HepG2 (cell line): ENCODE data around the gene FUOM. TPM values are rescaled to one million over a fixed set of nuclear protein-coding genes. Genes with fewer than 3 reads are reported as not detected.

Source experiments
- ARID3A ChIP-seq: IDR thresholded peaks from 2 replicates; pipeline ENCODE4 v1.6.1; 2012; ENCODE audit warnings: low read depth, low read length, improper control_type of control experiment
- CHD4 ChIP-seq: fragments of 200-600 bp; sonication (generic); IDR thresholded peaks from 2 replicates; pipeline ENCODE4 v1.7.0; 2017; ENCODE audit warnings: mild to moderate bottlenecking, low read length, borderline replicate concordance
- ETS1 ChIP-seq: sonication (generic); formaldehyde crosslinking; IDR thresholded peaks from 2 replicates; pipeline ENCODE4 v1.4.0; 2020; ENCODE audit warnings: missing genetic modification reagents
- GTF3A ChIP-seq: sonication (generic); formaldehyde crosslinking; conservative IDR thresholded peaks from 2 replicates; pipeline ENCODE4 v1.4.0; 2020; ENCODE audit warnings: mild to moderate bottlenecking, missing genetic modification reagents
- HDAC6 ChIP-seq: fragments of 200-600 bp; sonication (generic); IDR thresholded peaks from 2 replicates; pipeline ENCODE4 v1.7.0; 2017; ENCODE audit warnings: mild to moderate bottlenecking, antibody characterized with exemption, low read length, low read depth
- HOXD1 ChIP-seq: sonication (generic); formaldehyde crosslinking; IDR thresholded peaks from 2 replicates; pipeline ENCODE4 v1.5.0; 2020; ENCODE audit warnings: missing genetic modification reagents
- IRF9 ChIP-seq: sonication (generic); formaldehyde crosslinking; IDR thresholded peaks from 2 replicates; pipeline ENCODE4 v1.8.0; 2022; ENCODE audit warnings: missing genetic modification reagents, mild to moderate bottlenecking, borderline replicate concordance
- KDM1A ChIP-seq: IDR thresholded peaks from 2 replicates; pipeline ENCODE4 v1.6.1; 2016; ENCODE audit warnings: missing compliant biosample characterization
- KLF6 ChIP-seq: IDR thresholded peaks from 2 replicates; pipeline ENCODE4 v1.8.0; 2016; ENCODE audit warnings: missing biosample characterization, missing genetic modification reagents
- MEF2D ChIP-seq: sonication (generic); formaldehyde crosslinking; IDR thresholded peaks from 2 replicates; pipeline ENCODE4 v1.5.1; 2020; ENCODE audit warnings: mild to moderate bottlenecking, missing genetic modification reagents
- MYC ChIP-seq: sonication (generic); formaldehyde crosslinking; IDR thresholded peaks from 2 replicates; pipeline ENCODE4 v1.9.0; 2021; ENCODE audit warnings: missing genetic modification reagents, borderline replicate concordance
- PHF8 ChIP-seq: sonication (generic); formaldehyde crosslinking; IDR thresholded peaks from 2 replicates; pipeline ENCODE4 v1.5.0; 2020; ENCODE audit warnings: missing genetic modification reagents
- REXO4 ChIP-seq: sonication (generic); formaldehyde crosslinking; IDR thresholded peaks from 2 replicates; pipeline ENCODE4 v1.8.0; 2022; ENCODE audit warnings: missing genetic modification reagents, mild to moderate bottlenecking, borderline replicate concordance
- RFX5 ChIP-seq: IDR thresholded peaks from 2 replicates; pipeline ENCODE4 v1.6.1; 2011; ENCODE audit warnings: low read depth, low read length, improper control_type of control experiment
- SIN3B ChIP-seq: fragments of 150-350 bp; IDR thresholded peaks from 2 replicates; pipeline ENCODE4 v1.6.1; 2014; ENCODE audit warnings: low read length
- SMAD1 ChIP-seq: sonication (generic); formaldehyde crosslinking; IDR thresholded peaks from 2 replicates; pipeline ENCODE4 v1.4.0; 2020; ENCODE audit warnings: missing genetic modification reagents, low read depth, mild to moderate bottlenecking, borderline replicate concordance
- TIGD3 ChIP-seq: sonication (generic); formaldehyde crosslinking; IDR thresholded peaks from 2 replicates; pipeline ENCODE4 v1.5.1; 2020; ENCODE audit warnings: mild to moderate bottlenecking, missing genetic modification reagents, borderline replicate concordance
- ZFP36L1 ChIP-seq: sonication (generic); formaldehyde crosslinking; IDR thresholded peaks from 2 replicates; pipeline ENCODE4 v1.8.0; 2022; ENCODE audit warnings: mild to moderate bottlenecking, missing genetic modification reagents, moderate library complexity
- ZNF143 ChIP-seq: sonication (generic); formaldehyde crosslinking; IDR thresholded peaks from 2 replicates; pipeline ENCODE4 v1.4.0; 2020; ENCODE audit warnings: missing genetic modification reagents
- ZNF367 ChIP-seq: sonication (generic); formaldehyde crosslinking; IDR thresholded peaks from 2 replicates; pipeline ENCODE4 v1.4.0; 2020; ENCODE audit warnings: missing genetic modification reagents, borderline replicate concordance
- ZNF460 ChIP-seq: sonication (generic); formaldehyde crosslinking; IDR thresholded peaks from 2 replicates; pipeline ENCODE4 v1.5.1; 2020; ENCODE audit warnings: missing genetic modification reagents, mild to moderate bottlenecking, borderline replicate concordance
- ZNF607 ChIP-seq: sonication (generic); formaldehyde crosslinking; IDR thresholded peaks from 2 replicates; pipeline ENCODE4 v1.5.1; 2020; ENCODE audit warnings: missing genetic modification reagents, mild to moderate bottlenecking, borderline replicate concordance
- ZNF619 ChIP-seq: sonication (generic); formaldehyde crosslinking; IDR thresholded peaks from 2 replicates; pipeline ENCODE4 v1.4.0; 2020; ENCODE audit warnings: mild to moderate bottlenecking, missing genetic modification reagents
- ZNF883 ChIP-seq: sonication (generic); formaldehyde crosslinking; IDR thresholded peaks from 2 replicates; pipeline ENCODE4 v1.5.1; 2020; ENCODE audit warnings: mild to moderate bottlenecking, missing genetic modification reagents; ENCODE audit errors: not compliant biosample characterization
- ZSCAN21 ChIP-seq: sonication (generic); formaldehyde crosslinking; IDR thresholded peaks from 2 replicates; pipeline ENCODE4 v1.8.0; 2022; ENCODE audit warnings: mild to moderate bottlenecking, missing genetic modification reagents, moderate library complexity, borderline replicate concordance
- ZSCAN22 ChIP-seq: sonication (generic); formaldehyde crosslinking; IDR thresholded peaks from 2 replicates; pipeline ENCODE4 v1.4.0; 2020; ENCODE audit warnings: mild to moderate bottlenecking, missing genetic modification reagents
- polyA plus RNA-seq, 8 experiments: library from polyadenylated mRNA; depleted of rRNA in 3 of 8; stranded (reverse) in 7 of 8; unstranded in 1 of 8; fragments of >200 nt; fragmentation: Illumina TruSeq in 4 of 8; extraction: Trizol in 4 of 8; gene quantifications; 2 replicates each; pipeline versions ENCODE4 v1.2.1 to v1.2.3, GENCODE V29; 2011 to 2016; ENCODE audit warnings: low read depth in 4 of 8, missing spikeins in 1 of 8, mixed read lengths in 1 of 8; ENCODE audit not compliant: insufficient read depth in 1 of 8
- total RNA-seq, 5 experiments: library from RNA; depleted of rRNA; stranded (reverse); fragments of >200 nt; fragmentation: Illumina TruSeq; extraction: Trizol; gene quantifications; 2 replicates each; pipeline ENCODE4 v1.2.3, GENCODE V29; 2016; ENCODE audit warnings: low read depth in 1 of 5

Gene FUOM
- total and polyA plus RNA-seq, 2 of the 13 experiments (the other 11 are each of a cell fraction or from before 2014, with no cell fraction given), result 27.5 to 60.4 TPM

- TF ChIP-seq TIGD3 (no peak; the same call in 1 of the 2 replicates), CHD4 (no peak), ZNF143 (CRISPR knock-in tag) (no peak), ZNF619 (CRISPR knock-in tag) (no peak), KLF6 (CRISPR knock-in tag) (no peak), REXO4 (no peak), ZNF460 (no peak), KDM1A (CRISPR knock-in tag) (no peak), SIN3B (no peak), RFX5 (no peak), GTF3A (no peak), SMAD1 (CRISPR knock-in tag) (no peak), HDAC6 (no peak), ETS1 (CRISPR knock-in tag) (no peak), HOXD1 (CRISPR knock-in tag) (no peak), MEF2D (no peak), ZNF367 (CRISPR knock-in tag) (no peak), ZNF607 (CRISPR knock-in tag) (peak; percentile 55; the same call in 1 of the 2 replicates), ZNF883 (CRISPR knock-in tag) (peak; percentile 91), MYC (CRISPR knock-in tag) (peak; percentile 76), ZSCAN22 (CRISPR knock-in tag) (no peak), ARID3A (no peak), ZFP36L1 (CRISPR knock-in tag) (no peak), IRF9 (no peak; the same call in 1 of the 2 replicates), ZSCAN21 (CRISPR knock-in tag) (peak; percentile 30; the same call in 1 of the 2 replicates), PHF8 (CRISPR knock-in tag) (peak; percentile 86)
Observed at GRCh38 chr10:133357285-133358161, at the start of gene FUOM (continued).
